DMS 273 (cell line): ENCODE measurements around the gene NECTIN4.

ENCODE experiments used
- DNase-seq: peaks from one replicate; lab custom pipeline; 2025; ENCODE audit not compliant: unreplicated experiment; lab: John Stamatoyannopoulos, UW

Gene NECTIN4

DNA sequence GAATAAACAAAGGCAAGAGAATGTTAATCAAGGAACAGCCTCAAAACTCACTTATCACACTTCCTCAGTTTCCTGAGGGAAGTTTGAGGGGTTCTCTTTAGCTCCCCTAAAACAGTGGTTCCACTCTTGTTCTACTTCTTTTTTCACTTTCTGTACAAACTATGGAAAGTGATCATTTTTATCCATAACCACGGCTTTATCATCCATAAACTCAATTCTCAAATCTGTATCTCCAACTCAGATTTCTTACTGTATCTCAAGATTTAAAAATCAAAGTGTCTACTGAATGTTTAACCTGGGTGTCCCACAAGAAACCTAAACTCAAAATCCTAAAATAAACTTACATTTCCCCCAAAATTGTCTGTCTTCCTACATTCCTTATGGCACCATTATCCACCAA lies 24.6 kb upstream of the NECTIN4 start:
- DNase-seq, result no peak

DNA sequence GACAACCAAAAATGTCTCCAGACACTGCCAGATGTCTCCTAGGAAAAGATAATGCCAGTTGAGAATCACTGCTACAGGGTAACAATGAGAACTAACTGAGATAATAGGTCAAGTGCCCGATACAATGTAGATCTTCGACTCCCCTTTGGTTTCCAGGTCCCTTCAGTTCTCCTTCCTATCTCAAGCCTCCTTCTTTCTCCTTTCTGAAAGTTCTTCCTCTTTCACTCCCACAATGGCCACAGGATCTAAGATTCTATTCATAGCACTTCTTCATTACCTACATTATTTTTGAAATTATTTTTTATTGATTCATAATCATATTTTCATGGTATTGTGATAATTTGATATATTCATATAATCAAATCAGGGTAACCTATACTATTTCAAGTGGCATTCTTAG lies 22.2 kb upstream of the NECTIN4 start:
- no peak for DNase-seq

DNA sequence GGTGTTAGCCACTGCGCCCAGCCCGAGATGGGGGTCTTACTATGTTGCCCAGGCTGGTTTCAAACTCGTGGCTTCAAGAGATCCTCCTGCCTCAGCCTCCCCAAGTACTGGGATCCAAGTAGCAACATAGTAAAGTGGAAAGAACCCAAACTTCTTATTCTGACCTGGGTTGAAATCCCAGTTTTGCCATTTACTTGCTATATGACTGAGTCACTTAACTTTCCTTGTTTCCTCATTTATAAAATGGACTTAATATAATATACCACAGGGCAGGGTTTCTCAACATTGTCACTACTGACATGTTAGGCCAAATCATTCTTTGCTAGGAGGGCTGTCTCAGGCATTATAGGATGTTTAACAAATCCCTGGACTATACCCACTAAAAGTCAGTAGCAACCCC lies 21.8 kb upstream of the NECTIN4 start:
- DNase-seq, result no peak

DNA sequence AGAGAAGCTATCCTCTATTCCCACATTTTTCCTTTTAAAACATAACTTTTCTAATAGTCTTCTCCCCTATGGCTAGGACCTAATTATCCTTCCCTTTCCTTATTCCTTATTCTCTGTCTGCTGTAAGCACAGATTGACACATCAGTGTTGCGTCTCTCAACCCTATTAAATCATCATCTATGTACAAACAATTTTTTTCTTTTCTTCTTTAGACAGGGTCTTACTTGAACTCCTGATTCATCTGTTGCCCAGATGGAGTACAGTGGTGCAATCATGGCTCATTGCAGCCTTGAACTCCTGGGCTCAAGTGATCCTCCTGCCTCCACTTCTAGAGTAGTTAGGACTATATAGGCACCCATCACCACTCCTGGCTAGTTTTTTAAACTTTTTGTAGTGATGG lies 17.1 kb upstream of the NECTIN4 start:
- no peak for DNase-seq

DNA sequence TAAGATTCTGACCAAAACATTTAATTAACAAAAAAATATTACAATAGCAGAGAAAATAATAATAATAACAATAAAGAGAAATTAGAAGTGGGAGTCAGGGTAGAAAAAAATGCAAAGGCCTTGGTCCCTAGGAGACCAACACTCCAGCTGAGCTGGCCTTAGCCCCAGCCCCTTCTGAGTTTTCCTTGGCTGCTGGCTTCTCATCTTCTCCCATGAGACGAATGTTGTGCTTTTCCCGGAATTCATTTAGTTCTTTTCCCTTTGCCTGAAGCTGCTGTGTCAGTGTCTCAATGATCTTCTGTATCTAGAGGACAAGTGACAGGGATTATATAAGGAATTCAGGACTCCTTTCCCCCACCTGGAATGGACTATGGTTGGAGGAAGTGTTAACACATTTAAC lies 11.2 kb upstream of the NECTIN4 start:
- DNase-seq, result no peak

DNA sequence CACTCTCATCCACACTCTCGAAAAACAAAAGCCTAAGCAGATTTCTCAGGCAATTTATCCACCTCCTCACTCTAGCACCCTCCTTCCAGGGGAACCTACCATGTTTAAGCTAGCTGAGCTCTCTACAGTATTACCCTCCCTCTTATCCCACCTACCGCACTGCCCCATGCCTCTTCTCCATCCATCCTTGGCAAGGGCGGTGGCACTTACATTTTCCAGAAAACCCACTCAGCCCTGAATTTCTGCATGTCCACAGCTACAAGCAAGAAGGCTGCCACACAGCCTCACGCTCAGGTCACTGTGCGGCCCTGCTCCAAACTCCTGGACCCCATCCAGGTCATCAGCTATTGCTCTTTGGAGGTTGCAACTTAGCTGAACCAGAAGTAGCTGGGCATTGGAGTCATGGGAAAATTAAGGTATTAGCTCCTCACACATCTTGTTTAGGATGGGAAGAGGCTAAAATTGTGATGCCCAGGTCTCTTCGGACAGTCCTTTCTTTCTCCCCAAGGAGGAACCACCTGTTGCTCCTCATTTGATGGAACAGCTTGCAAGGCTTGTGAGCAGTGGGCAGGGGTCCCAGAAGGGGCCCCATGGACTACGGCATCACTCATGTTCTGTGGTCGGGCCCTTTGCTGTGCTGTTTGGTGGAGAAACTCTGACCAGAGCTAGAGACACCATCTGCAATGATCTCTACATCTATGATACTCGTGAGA lies 9.9 kb upstream of the NECTIN4 start:
- peak; percentile 40 for DNase-seq

DNA sequence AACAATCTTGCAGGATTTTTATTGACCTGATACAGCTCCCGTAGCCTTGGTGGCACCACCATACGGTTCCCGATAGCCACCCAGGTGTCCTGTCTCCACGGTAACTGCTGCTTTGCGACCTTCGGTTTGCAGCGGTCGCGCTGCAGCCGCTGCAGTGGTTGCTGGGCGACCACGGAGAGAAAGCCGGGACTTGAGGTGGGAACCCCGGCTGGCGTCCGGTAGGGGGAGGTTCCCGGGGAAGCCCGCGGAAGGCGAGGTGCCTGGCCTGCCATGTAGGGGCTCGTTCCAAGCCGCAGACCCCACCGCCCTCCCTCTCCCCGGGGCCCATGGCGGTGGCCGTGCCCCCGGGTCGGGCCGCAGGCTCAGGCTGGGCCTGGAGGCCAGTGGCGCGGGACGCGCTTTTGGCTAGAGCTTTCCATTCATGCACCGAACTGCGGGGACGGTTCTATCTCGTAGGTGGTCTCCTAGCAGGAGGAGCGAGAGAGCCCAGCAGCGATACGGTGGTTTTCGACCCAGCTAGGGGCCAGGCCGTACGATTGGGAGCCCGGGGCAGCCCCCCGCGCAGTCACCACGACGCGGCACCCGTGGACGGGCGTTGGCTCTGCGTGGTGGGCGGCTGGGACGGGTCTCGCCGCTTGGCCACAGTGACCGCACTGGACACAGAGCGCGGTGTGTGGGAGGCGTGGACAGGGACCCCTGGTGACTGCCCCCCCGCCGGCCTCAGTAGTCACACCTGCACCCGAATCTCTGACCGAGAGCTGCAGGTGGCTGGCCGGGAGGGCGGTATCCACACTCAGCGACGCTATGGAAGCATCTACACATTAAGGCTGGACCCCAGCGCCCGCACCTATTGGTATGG lies 9.1 kb upstream of the NECTIN4 start, which contains the start of gene KLHDC9:
TSS of gene KLHDC9 (plus strand) at position 152 of the 859 bp plus-strand sequence. CDS start at position 327, 175 bp downstream.
- peak; percentile 94 for DNase-seq

DNA sequence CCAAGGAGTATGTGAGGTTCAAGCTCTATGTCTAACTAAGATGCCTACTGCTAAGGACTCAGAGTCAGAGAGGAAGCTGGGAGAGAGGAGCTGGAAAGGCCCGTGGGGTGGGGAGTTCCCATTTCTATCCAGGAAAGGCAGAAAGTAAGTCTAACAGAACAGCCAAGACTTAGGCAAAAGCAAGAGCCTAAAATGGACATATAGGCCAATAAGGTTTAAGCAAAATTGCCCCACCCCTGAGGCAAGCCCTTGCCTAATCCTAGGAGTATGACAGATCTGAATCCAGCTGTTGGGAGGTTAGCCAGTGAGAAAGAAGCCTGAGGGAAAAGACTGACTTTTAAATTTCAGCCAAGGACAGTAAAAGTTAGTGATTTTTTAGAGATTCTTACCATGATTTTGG lies 7.2 kb upstream of the NECTIN4 start:
- peak; percentile 18 for DNase-seq

DNA sequence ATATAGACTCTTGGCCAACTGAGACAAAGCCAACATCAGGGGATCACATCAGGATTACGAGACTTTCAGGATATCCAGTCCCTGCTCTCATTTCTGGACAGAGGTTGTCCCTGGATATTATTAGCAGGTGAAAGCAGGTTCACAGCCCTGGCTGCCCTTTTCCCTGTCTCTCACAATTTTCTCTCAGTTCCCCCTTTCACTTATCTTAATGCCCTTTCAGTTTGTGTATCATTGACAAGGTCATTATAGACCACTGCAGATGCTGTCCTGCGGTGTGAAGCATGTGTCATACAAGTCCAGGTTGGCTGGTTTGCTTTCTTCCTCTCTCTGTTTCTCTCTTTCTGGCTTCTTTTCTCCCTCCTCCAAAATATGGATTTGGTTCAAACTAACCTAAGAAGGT lies 6.7 kb upstream of the NECTIN4 start:
- DNase-seq, result no peak

DNA sequence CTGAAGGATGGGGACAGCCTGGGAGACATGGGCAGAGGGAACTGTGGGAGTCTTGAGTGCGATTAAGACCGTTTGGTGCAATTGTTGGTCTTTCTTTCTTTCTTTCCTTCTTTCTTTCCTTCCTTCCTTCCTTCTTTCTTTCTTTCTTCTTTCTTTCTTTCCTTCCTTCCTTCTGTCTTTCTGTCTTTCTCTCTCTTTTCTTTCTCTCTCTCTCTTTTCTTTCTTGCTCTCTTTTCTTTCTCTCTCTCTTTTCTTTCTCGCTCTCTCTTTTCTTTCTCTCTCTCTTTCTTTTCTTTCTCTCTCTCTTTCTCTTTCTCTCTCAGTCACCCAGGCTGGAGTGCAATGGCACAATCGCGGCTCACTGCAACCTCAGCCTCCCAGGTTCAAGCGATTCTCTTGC lies 5.9 kb upstream of the NECTIN4 start:
- no peak for DNase-seq

DNA sequence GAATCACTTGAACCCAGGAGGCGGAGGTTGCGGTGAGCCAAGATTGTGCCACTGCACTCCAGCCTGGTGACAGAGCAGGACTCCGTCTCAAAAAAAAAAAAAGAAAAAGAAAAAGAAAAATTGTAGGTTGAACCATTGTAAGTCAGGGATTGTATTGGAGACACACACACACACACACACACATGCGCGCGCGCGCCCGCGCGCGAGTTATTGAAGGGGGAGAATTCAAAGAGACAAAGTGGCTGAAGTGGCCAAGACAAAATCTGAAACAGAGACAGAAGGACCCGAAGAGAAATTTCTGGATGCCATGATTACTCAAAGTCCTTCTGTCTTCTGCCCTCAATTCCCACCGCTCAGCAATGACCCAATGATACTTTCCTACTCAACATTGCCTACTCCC lies 5.1 kb upstream of the NECTIN4 start:
- no peak for DNase-seq

DNA sequence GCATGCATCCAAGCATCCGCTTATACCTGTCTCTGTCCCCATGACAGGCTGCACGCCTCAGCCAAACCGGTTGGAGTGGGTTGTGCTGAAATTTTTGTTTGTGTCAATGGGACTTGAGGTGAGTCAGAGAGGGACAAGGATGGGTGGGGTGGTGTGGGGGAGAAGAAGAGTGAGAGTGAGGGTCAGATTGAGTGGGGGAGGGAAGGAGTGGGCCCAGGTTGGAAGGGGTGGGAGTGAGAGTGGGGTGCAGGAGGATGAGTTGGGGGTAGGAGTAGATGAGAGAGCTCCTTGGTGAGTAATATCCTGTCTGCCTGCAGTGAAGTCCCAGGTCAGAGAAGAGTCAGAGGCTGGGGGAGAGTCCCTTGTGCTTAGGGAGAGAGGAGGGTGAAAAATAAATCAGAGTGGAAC lies 3.3 kb upstream of the NECTIN4 start:
- no peak for DNase-seq

DNA sequence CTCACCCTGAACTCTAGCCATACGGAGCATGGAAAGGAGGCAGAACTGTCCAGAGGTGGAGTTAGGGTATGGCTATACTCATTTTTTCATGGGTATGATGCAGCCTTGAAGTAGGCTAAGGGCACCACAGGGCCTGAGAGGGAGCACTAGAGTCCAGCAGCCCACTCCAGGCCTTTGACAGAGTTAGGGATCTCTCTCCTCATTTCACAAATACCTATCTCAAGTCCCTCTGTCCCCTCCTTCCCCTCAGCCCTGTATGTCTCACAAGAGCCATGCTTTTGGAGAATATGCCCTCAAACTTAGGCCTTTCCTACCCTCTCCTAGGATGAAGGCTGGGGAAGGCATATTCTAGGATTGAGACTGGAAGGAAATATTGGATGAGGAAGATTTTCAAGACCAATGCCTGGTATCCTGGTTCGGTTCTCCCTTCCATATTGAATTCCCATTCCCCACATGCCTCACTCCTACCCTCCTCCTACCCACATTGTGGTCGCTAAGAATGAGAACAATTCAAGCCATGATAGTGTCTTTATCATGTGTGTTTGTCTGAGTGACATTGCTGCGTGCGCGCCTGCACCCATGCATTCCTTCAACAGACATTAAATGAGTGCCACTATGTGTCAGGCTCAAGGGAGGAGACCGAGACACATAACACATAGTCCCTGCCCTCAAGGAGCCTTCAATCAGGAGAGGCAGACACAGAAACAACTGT lies 2.6 kb upstream of the NECTIN4 start:
- DNase-seq, result no peak

DNA sequence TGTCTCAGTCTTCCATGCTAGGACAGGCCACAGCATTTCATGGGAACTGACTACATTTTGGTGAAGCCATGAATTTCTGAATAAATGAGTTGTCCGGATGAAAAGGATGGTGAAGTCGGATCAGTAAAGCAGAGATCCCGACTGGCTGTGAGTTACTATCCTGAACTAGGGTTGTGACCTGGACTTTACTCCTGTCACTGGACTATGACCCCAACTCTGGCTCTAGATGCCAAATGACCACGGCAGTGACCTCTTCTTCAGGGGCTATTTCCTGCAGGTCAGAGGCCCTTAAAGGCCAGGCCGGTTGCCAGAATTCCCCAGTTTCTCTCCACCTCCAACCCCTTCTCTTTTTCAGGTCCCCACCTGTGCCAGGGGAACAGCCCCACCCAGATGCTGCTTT lies 1.7 kb upstream of the NECTIN4 start:
- DNase-seq, result no peak

DNA sequence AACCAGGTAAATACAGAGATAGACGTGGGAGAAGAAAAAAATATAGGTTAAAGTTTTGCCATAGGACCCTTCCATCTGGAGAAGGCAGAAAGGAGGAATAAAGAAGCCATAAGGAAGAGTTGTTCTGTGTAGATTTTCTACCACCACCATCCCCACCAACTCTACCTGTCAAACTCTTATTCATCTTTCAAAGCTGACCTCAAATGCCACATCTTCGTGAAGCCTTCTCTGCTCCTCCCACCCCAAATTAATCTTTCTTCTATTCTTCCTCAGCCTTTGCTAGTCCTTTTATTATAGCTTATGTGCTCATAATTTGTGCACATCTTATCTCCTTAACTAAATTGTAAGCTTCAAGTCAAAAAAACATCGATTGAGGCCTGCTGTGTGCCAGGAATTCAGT lies 1.3 kb upstream of the NECTIN4 start:
- no peak for DNase-seq

DNA sequence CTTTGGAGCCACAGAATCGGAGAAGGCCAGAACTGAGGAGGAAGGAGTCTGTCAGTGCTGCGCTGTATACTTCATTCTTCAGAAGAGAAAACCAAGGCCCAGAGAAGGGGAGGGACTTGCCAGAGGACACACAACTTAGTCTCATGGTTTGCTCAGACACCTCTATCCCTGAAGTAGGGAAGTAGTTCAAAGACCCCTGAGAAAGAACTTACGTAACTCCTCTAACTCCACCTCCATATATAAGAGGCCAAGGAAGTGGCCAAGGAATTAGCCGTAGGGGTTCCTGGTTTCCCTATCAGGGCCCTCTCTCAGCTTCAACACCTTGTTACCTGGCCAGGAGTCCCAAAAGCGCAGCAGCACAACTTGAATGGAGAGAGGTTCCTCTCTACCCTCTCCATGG lies 580 bp upstream of the NECTIN4 start:
- DNase-seq, result no peak

DNA sequence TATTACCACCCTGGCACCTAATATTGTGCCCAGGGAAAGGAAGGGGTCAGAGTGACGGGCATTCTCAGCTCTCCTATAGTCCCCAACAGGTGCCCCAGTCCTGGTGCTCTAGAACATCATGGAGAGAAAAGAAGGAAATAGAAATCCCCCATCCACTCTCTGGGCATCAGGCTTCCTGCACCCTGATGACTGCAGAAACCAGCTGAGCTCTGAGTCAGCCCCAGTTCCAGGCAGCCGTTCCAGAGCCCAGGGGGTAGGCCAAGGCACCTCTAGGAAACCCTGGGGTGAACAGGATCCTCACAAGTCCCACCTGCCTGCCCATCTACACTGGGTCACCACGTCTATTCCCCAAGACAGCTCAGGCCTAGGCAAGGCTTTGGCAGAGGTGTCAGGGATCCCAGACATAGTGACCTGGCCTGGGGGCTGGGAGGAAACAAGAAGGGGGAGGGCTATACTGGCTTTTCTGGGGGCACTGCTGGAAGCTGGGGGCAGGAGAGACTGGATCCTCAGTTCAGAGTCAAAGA lies 709 bp downstream of the NECTIN4 start:
- no peak for DNase-seq

DNA sequence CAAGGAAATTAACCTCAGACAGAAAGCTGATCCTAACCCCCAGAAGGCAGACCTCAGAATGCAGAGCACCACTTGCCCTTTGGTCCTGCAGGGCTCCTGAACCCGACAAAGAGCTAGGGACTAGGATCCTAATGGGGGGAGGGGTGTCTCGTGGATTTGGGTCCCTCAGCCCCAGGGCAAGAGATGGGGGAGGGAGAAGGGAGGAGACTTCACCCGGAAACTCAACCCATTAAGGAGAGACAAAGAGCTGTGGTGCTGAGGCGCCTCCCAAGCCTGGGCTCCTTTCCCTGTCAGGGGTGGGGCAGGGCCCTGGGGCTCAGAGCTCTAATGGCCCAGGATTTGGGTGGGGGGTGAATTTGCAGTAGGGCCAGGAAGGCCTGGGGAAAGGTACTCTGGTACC lies 2.9 kb downstream of the NECTIN4 start:
- no peak for DNase-seq

DNA sequence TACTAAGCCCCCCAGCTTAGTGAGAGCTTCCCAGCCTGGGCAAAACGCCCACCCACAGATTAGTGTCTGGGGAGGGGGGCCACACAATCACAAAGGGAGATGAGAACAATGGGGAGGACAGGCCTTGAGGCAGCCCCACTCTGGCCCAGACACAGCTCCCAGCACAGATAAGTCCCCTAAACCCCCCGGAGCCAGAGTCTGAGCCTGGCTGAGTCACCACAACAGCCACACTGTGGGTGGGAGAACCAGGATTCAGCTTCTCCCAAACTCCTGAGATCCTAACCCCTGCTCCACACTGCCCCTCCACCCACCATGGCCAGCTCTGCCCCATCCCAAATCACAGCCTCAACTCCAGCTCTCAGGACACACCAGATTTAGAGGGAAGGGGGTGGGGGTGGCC lies 4.2 kb downstream of the NECTIN4 start:
- DNase-seq, result no peak

DNA sequence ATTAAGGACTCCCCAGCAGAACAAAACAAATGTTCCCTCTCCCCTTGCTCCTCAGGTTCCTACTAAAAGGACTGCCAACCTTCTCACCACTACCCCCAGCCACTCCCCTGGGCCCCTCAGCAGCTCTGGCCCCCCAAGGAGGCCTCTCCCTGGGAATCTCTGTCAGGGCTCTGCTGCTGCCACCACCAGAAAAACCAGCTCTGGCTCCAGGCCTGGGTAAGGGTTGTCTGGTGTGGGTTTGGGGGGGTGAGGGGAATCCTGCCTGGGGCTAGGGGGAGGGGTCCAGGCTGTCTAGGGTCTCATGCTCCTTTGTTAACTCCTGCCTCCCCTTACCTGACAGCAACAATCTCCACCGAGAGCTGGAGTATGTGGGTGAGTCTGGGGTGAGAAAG lies 4.8 kb downstream of the NECTIN4 start:
- no peak for DNase-seq

DNA sequence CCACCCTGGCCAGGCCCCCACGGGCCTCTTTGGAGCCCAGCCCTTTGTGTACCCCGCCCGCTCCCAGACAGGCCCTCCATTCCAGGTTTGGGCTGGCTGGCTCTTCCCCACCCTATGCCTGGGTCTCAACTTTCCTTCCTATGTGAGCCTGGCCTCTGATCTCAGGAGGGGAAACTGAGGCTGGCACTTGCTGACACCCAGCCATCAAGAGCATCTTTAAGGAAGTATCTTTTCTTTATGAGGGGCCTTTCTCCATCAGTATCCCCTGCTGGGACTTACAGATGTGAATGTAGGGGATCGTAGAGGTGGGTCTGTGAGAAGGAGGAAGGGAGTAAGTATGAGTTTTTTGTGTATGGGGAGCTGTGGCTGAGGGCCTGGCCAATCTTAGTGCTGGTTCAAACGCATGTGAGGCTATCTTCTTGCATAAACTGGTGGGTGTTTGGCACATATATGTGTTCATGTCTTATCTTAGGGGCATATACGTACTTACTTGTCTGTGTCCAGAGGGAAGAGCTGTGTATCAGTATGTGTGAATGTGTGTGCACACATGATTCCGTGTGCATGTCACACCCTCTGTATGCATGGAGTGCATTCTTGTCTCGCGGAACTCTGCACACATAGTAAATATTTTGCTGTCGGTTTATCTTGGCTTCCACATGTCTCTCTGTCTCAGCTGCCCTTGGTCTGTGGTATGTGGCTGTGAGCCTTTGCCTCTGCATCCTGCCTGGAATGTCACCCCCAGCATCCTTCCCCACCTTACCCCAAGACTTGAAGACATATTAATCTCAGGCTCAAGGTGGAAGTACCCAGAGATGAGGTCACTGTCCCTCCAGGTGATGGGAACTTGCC lies 5.4 kb downstream of the NECTIN4 start:
- no peak for DNase-seq
